Measurements from ENCODE around the gene BRD3.
A peak's percentile ranks its signal among the peaks of the same experiment; 100 is the strongest.
"Not testable (repeated sequence)": the region's sequence is repeated elsewhere in the genome, so short reads cannot be mapped to it uniquely, and the experiment has no call there.

BRD3 gene

GRCh38 chr9:134073500-134073899, 5.7 kb upstream of the BRD3 start:
- no peak for DNase-seq
- no peak for TF ChIP-seq GATA1 (IDR thresholded peaks at IDR 0.05; ENCODE audit: low read depth, low read length)
- no peak for TF ChIP-seq POLR2A (IDR thresholded peaks at IDR 0.05; ENCODE audit: low read length)

GRCh38 chr9:134072683-134073082, 4.9 kb upstream of the BRD3 start:
- DNase-seq, result not testable (repeated sequence)

DNA sequence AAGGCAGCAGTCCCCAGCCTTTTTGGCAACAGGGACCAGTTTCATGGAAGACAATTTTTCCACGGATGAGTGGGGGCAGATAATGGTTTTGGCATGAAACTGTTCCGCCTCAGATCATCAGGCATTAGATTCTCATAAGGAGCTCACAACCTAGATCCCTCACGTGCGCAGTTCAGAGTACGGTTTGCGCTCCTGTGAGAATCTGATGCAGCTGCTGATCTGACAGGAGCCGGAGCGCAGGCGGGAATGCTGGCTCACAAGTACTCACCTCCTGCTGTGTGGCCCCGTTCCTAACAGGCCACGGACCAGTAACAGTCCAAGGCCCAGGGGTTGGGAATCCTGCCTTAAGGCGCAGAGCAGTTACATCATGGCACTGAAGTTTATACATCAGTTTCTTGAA, 3.3 kb upstream of the BRD3 start:
- DNase-seq, result no peak
- no peak for TF ChIP-seq POLR2A (IDR thresholded peaks at IDR 0.05; ENCODE audit: low read length)
- no peak for TF ChIP-seq GATA1 (IDR thresholded peaks at IDR 0.05; ENCODE audit: low read depth, low read length)

DNA sequence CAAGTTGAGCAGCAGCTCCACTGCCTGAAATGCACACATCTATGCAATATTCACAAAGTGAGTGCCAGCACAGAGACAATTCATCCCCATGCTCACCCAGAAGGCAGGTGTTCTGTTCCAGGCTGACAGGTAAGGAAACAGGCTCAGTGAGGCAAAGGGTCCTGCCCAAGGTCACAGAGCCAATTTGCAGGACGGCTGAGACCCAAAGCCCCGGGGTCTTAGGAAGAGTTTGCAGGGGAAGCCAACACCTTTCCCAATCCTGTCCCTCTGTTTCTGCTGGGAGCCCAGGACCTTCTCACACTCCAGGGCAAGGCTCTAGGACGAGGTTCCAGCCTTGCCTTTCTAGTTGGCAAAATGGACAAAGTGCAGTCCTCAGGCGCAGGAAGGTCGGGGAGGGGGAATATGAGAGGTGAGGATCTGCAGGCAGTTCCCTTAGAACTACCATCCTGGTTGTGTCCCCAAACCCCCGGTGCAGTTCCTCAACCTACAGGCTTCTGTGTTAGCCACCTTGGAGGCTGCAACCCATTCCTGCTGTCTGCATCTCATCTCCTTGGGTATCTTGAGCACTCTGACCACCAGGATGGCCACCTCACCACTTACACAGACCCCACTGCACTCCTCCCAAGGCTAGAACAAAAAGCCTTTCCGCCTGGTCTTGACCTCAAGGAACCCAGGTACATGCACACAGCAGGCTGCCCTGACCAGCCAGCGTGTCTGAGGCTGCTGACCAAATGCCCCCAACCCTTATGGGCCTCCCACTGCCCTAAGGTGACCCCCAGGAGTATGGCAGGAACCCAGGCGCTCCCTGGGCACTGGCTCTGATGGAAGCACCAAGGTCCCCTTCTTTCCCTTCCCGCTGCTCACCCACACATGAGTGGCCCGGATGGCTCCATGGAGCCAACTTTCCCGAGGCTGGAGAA, 1.9 kb upstream of the BRD3 start:
- TF ChIP-seq POLR2A (IDR thresholded peaks at IDR 0.05; ENCODE audit: low read length) (no peak), GATA1 (IDR thresholded peaks at IDR 0.05; ENCODE audit: low read depth, low read length) (no peak)
- no peak for DNase-seq

GRCh38 chr9:134068744-134069479, 1.1 kb upstream of the BRD3 start:
- no peak for DNase-seq
- no peak for TF ChIP-seq POLR2A (IDR thresholded peaks at IDR 0.05; ENCODE audit: low read length)
- TF ChIP-seq GATA1 (IDR thresholded peaks at IDR 0.05; ENCODE audit: low read depth, low read length), result no peak

GRCh38 chr9:134066913-134067851, 644 bp downstream of the BRD3 start:
- TF ChIP-seq GATA1 (IDR thresholded peaks at IDR 0.05; ENCODE audit: low read depth, low read length) (no peak), POLR2A (IDR thresholded peaks at IDR 0.05; ENCODE audit: low read length) (no peak)
- DNase-seq, result peak; percentile 60 to 75

GRCh38 chr9:134066526-134066912, 1.3 kb downstream of the BRD3 start:
- TF ChIP-seq GATA1 (IDR thresholded peaks at IDR 0.05; ENCODE audit: low read depth, low read length), result no peak
- TF ChIP-seq POLR2A (IDR thresholded peaks at IDR 0.05; ENCODE audit: low read length), result no peak
- DNase-seq, result peak; percentile 55 to 63

DNA sequence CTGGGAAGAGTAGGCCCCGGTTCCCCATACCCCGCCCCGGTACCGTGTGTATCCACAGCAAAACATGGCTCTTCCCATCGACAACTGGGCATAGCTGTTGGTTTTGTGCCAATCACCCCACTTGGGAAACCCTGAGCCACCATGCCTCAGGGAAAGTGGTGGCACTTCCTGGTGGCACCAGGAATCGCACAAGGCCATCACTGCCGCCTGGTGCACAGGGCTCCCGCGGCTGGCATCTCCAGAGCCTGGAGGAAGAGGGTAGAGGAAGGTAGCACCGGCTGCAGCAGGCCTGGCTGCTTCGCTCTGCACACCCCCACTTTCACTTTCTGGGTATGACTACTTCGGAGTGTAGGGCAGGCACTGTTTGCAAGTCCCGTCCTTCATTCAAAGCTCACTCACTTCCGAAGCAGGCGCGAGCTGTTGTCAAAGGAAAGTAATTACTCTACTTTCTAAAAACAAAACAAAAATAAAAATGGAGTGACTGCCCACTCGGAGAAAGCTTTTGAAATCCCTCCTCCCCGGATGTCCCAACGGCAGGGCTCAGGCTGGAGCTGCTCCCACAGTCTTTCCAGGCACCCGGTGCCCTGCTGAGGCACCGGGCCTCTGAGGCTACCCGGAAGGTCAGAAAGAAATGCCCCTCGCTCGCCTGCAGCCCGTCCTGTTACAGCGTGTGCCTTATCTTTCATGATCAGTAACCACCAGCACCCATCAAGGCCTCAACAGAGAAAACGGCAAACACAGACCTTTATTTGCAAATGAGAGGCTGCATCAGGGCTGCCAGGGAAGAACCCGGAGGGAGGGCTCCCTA, 2.0 kb downstream of the BRD3 start:
- DNase-seq, result peak; percentile 68 to 81
- TF ChIP-seq POLR2A (IDR thresholded peaks at IDR 0.05; ENCODE audit: low read length) (peak; percentile 26), GATA1 (IDR thresholded peaks at IDR 0.05; ENCODE audit: low read depth, low read length) (no peak)

- no peak for DNase-seq
- TF ChIP-seq POLR2A (IDR thresholded peaks at IDR 0.05; ENCODE audit: low read length) (no peak), GATA1 (IDR thresholded peaks at IDR 0.05; ENCODE audit: low read depth, low read length) (no peak)
Observed at GRCh38 chr9:134064711-134065110, 3.1 kb downstream of the BRD3 start.

- DNase-seq, result no peak
- TF ChIP-seq POLR2A (IDR thresholded peaks at IDR 0.05; ENCODE audit: low read length) (no peak), GATA1 (IDR thresholded peaks at IDR 0.05; ENCODE audit: low read depth, low read length) (no peak)
Observed at GRCh38 chr9:134063571-134064450, 4.0 kb downstream of the BRD3 start.

DNA sequence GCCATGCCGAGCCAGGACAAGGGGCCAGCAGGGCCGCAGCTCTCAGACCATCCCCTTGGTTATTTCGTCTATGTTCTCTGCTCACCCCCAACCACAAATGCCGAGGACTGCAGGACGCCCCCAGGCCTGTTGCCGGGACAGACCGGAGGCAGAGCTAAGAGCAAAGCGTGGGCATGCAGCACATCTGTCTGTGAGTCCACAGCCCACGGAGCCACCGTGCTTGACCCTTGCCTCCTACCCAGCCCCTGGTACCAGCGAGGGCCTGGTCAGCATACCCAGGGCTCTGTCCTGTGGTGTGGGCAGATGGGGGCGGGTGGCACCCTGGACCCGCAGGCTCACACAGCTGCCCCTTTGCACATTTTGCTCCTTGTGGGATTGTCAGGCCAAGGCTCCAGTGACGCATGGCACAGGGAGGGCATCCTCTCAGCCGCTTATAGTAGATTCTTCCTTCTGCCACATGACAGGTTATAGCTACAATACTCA, 4.7 kb downstream of the BRD3 start:
- no peak for TF ChIP-seq GATA1 (IDR thresholded peaks at IDR 0.05; ENCODE audit: low read depth, low read length)
- TF ChIP-seq POLR2A (IDR thresholded peaks at IDR 0.05; ENCODE audit: low read length), result no peak
- DNase-seq, result no peak

All from erythroblast (primary cell).